Calu3 (cell line): ENCODE measurements around the gene MRPL55. TPM values are rescaled to one million over a fixed set of nuclear protein-coding genes. Genes with fewer than 3 reads are reported as not detected.

Experiments
- BruUV-seq: library from RNA; stranded (reverse); fragments of 400-500 nt; replicated peaks from 2 replicates; lab custom pipeline; 2021; lab: Mats Ljungman, UMichigan
- CTCF ChIA-PET: fragments of 300-600 bp; sonication (Branson Sonifier 250); formaldehyde crosslinking; loops from one replicate; lab custom pipeline; 2022; ENCODE audit warnings: antibody characterized with exemption; lab: Charles Lee
- DNase-seq: peaks from one replicate; pipeline ENCODE4 v3.0.0; 2022
- H3K27ac Mint-ChIP-seq: one replicate; pipeline ENCODE4 v1.8.0; 2022; ENCODE audit warnings: mixed read lengths; ENCODE audit not compliant: unreplicated experiment
- H3K27me3 Mint-ChIP-seq: one replicate; pipeline ENCODE4 v1.8.0; 2022; ENCODE audit warnings: mixed read lengths; ENCODE audit not compliant: unreplicated experiment
- H3K36me3 Mint-ChIP-seq: one replicate; pipeline ENCODE4 v1.8.0; 2022; ENCODE audit warnings: mild to moderate bottlenecking, moderate library complexity, mixed read lengths; ENCODE audit not compliant: insufficient read depth, unreplicated experiment
- H3K4me1 Mint-ChIP-seq: one replicate; pipeline ENCODE4 v1.8.0; 2022; ENCODE audit warnings: mild to moderate bottlenecking, low read depth, mixed read lengths; ENCODE audit not compliant: unreplicated experiment
- H3K4me3 Mint-ChIP-seq: one replicate; pipeline ENCODE4 v1.8.0; 2022; ENCODE audit warnings: mild to moderate bottlenecking, low read depth, moderate library complexity, mixed read lengths; ENCODE audit not compliant: unreplicated experiment
- H3K9me3 Mint-ChIP-seq: one replicate; pipeline ENCODE4 v1.8.0; 2022; ENCODE audit warnings: low read depth, mixed read lengths; ENCODE audit not compliant: unreplicated experiment
- intact Hi-C: fragments of 100-400 bp; cut with micrococcal nuclease; formaldehyde crosslinking; loops from one replicate; pipeline ENCODE4 v1.10.0; 2022; ENCODE audit not compliant: unreplicated experiment
- total RNA-seq: library from RNA; stranded (reverse); gene quantifications from 2 replicates; pipeline ENCODE4 v1.2.3, GENCODE V29; 2022
- TF ChIP-seq, protein P1 (sequence below): fragments of 200-600 bp; IDR thresholded peaks from one replicate; pipeline ENCODE4 v1.8.0; 2022; ENCODE audit warnings: antibody characterized with exemption; ENCODE audit not compliant: unreplicated experiment

Gene MRPL55
- total RNA-seq, 1 experiment from 2014 or later, result 72.3 TPM

DNA sequence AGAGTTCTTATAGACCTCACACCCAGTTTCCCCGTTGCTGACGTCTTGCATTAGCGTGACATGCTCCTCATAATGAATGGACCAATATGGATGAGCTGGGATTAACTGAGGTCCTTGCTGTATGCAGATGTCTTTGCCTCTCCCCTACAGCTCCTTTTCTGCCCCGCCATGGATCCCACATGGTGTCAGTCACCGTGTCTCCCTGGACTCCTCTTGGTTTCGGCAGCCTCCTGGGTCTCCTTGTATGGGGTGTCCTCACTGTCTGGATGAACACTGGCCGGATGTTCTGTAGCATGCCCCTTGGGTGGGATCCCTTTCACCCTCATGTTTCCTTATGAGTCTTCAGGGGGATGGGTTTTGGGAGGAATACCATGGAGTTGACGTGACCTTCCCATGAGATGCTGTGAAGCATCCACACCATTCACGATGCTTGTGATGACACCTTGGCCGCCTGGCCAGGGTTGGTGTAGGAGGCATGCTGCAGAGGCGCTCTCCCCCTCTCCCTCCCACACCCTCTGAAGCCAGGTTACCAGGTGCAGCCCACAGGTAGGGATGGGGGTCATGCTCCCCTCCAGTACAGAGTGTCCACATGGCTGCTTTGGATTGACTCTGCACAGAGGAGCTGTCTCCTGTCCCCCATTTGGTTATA lies 45.0 kb upstream of the MRPL55 start:
- Mint-ChIP-seq H3K9me3 (no peaks in the 10 kb centered on the region), H3K36me3 (peaks cover 25% of the 10 kb centered on the region), H3K4me1 (peaks cover 6% of the 10 kb centered on the region), H3K27ac (no peak overlapping the region), H3K4me3 (no peak overlapping the region), H3K27me3 (no peaks in the 10 kb centered on the region)
- BruUV-seq, result no TSS peak
- CTCF ChIA-PET, result interaction anchor here (1.0 kb wide), 1 partner anchor 12 kb away, joined by 3 read pairs; no protein-coding TSS in a partner anchor
- no peak for DNase-seq
- intact Hi-C loops, result no loop called here
- TF ChIP-seq, protein P1, sequence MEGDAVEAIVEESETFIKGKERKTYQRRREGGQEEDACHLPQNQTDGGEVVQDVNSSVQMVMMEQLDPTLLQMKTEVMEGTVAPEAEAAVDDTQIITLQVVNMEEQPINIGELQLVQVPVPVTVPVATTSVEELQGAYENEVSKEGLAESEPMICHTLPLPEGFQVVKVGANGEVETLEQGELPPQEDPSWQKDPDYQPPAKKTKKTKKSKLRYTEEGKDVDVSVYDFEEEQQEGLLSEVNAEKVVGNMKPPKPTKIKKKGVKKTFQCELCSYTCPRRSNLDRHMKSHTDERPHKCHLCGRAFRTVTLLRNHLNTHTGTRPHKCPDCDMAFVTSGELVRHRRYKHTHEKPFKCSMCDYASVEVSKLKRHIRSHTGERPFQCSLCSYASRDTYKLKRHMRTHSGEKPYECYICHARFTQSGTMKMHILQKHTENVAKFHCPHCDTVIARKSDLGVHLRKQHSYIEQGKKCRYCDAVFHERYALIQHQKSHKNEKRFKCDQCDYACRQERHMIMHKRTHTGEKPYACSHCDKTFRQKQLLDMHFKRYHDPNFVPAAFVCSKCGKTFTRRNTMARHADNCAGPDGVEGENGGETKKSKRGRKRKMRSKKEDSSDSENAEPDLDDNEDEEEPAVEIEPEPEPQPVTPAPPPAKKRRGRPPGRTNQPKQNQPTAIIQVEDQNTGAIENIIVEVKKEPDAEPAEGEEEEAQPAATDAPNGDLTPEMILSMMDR, result no peak

DNA sequence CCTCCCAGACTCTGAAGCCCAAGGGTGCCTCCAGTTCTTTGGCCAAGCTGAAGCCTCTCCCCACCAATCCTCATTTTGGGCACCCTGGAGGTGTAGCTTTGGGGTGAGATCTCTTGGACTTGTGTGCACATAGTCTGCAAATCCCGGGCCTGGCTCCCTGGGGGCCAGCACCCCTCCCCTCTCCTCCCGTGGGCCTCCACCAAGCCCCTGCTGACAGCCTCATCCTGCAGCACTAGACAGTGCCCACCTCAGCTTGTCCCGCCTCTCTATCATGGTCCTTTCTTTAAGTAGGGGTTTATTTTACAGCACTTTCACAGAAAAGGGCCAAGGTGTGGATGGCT lies 43.8 kb upstream of the MRPL55 start:
- no peaks in the 10 kb centered on the region for H3K27me3 Mint-ChIP-seq
- no peak for DNase-seq
- no peaks in the 10 kb centered on the region for H3K9me3 Mint-ChIP-seq
- no peak overlapping the region for H3K4me3 Mint-ChIP-seq
- CTCF ChIA-PET, result interaction anchor here (1.0 kb wide), 1 partner anchor 11 kb away, joined by 3 read pairs; no protein-coding TSS in a partner anchor
- H3K27ac Mint-ChIP-seq, result peak overlapping the region; percentile 23
- no TSS peak for BruUV-seq
- TF ChIP-seq, protein P1, result no peak
- peaks cover 32% of the 10 kb centered on the region for H3K36me3 Mint-ChIP-seq
- intact Hi-C loops, result no loop called here
- H3K4me1 Mint-ChIP-seq, result peaks cover 6% of the 10 kb centered on the region

DNA sequence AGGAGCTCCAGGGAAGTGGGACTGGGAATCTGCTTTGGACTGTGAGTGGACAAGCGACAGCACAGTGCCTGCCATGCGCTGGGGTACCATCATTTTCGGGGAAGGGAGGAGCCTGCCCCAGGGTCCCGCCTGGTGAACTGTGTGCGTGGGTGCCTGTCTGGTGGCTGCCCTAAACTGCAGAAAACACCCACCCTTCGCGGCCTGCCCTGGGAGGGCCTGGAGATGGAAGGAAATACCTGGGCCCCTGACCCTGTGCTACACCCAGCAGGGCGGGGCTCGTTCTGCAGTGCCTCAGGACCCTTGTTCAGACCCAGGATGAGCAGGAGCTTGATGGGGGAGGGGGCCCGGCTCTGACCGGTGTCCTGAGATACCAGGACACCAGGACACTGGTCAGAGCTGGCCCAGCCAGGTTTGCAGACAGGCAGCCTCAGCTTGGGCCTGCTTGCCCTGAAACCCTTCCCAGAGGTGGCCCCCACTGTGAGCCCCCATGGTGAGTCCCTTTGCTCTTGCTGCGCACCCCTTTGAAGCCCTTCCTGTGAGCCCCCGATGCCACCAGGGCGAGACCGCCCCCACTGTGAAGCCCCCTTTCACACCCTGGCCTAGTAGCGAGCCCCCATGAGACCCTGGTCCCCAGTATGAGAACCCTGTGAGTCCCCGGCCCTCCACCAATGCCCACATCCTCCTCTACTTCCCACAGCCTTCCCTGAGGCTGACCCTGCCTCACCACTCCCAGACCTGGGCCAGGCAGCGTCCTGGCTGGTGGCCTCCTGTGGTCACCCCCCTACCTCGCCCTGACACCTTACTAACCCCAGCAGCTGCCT lies 43.2 kb upstream of the MRPL55 start:
- Mint-ChIP-seq H3K4me1 (peaks cover 6% of the 10 kb centered on the region), H3K27me3 (no peaks in the 10 kb centered on the region), H3K9me3 (no peaks in the 10 kb centered on the region), H3K36me3 (peaks cover 38% of the 10 kb centered on the region), H3K4me3 (no peak overlapping the region), H3K27ac (peak overlapping the region; percentile 23)
- intact Hi-C loops, result no loop called here
- no TSS peak for BruUV-seq
- no peak for DNase-seq
- TF ChIP-seq, protein P1, result no peak
- CTCF ChIA-PET, result interaction anchor here (1.3 kb wide), 2 partner anchors 13 to 16 kb away, joined by 3 read pairs; partner anchors contain the start of gene IBA57

DNA sequence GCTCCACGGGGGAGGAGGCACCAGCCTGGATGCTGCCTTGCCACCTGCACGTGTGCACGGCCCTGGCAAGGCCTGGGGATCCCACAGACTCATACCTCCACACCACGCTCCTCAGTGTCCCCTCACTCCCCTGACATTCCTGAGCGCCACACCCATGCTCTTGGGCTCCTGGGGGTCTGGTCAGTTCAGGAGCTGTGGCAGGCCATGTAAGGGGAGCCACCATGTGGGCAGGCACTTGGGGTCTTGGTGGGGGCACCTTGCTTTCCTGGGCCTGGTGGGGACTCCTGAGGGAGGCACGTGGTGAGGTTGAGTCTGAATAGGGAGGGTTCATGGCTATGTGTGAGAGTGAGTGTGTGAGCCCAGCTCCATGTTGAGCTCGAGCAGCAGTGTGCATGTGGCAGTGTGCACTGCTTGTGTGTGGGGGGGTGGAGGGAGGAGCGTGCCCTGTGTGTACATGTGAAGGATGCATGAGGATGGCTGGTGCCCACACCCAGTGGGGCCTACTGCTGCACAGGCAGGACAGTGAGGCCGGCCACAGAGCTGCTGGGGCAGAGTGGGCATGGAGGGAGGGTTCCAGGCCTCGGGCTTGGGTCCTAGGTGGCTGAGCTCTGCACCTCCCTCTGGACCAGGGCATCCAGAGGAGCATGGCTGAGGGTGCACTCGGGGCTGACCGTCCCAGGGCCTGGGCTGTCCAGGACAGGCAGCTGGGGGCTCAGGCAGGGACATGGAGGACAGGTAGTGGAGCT lies 42.3 kb upstream of the MRPL55 start:
- BruUV-seq, result no TSS peak
- H3K36me3 Mint-ChIP-seq, result peaks cover 44% of the 10 kb centered on the region
- H3K27me3 Mint-ChIP-seq, result no peaks in the 10 kb centered on the region
- no peak overlapping the region for H3K4me3 Mint-ChIP-seq
- no peak overlapping the region for H3K27ac Mint-ChIP-seq
- TF ChIP-seq, protein P1, result no peak
- H3K4me1 Mint-ChIP-seq, result peaks cover 6% of the 10 kb centered on the region
- intact Hi-C loops, result no loop called here
- no peaks in the 10 kb centered on the region for H3K9me3 Mint-ChIP-seq
- no peak for DNase-seq
- CTCF ChIA-PET, result interaction anchor here (1.3 kb wide), 2 partner anchors 14 to 15 kb away, joined by 3 read pairs; partner anchors contain the start of gene IBA57
